ENCODE results near the gene IQCE. TPM values are rescaled to one million over a fixed set of nuclear protein-coding genes. Genes with fewer than 3 reads are reported as not detected.

Gene IQCE
- polyA plus RNA-seq, 3 donors, result 1.8 to 8.4 (median 3.0) TPM

GRCh38 chr7:2644220-2644561 lies 85.4 kb downstream of the IQCE start:
- DNase-seq, result no peak
- Histone ChIP-seq H3K9me3 (replicated peaks in 1 of 2; ENCODE audit: control insufficient read depth in 1 of 2, insufficient read depth in 1 of 2, low read length in 2 of 2) (no peaks in the 10 kb centered on the region), H3K4me2 (replicated peaks; ENCODE audit: extremely low read depth, low read length, poor library complexity, severe bottlenecking) (peak overlapping the region; percentile 75), H3K36me3 (replicated peaks in 1 of 2; ENCODE audit: control insufficient read depth in 1 of 2, insufficient read depth in 2 of 2, low read length in 2 of 2) (peaks cover 17 to 28% of the 10 kb centered on the region in 2 donors), H4K20me1 (ENCODE audit: insufficient read depth, low read length) (peaks cover 71% of the 10 kb centered on the region), H3K27me3 (ENCODE audit: control insufficient read depth in 2 of 2, insufficient read depth in 2 of 2, low read length in 2 of 2) (no peaks in the 10 kb centered on the region), H3K79me2 (ENCODE audit: insufficient read depth, low read length) (peaks cover 71% of the 10 kb centered on the region), H2AFZ (ENCODE audit: insufficient read depth, low read depth, low read length, poor library complexity, severe bottlenecking) (no peak overlapping the region), H3K4me1 (ENCODE audit: control insufficient read depth in 1 of 2, insufficient read depth in 2 of 2, low read length in 2 of 2) (peaks cover 81 to 86% of the 10 kb centered on the region in 2 donors), H3K9ac (ENCODE audit: insufficient read depth, low read length, poor library complexity, severe bottlenecking) (peak overlapping the region; percentile 53), H3K27ac (ENCODE audit: low read depth in 1 of 2, low read length in 2 of 2) (peak overlapping the region; percentile 61 to 75), H3K4me3 (replicated peaks in 1 of 3; ENCODE audit: low read depth in 2 of 3, low read length in 3 of 3) (peak overlapping the region in 1 of 3 experiments; percentile 64)
- intact Hi-C loops (cut with micrococcal nuclease), result loop anchor here in 1 of 2 donors (5.0 kb wide), 1 partner anchor 37 kb away; no protein-coding TSS in a partner anchor
- H3K4me3 Mint-ChIP-seq, result peak overlapping the region; percentile 37 to 62
- 47% methylated on average over 3 of the region's 6 CpGs for WGBS (ENCODE audit: insufficient coverage)
- H3K36me3 Mint-ChIP-seq, result peaks cover 18 to 48% of the 10 kb centered on the region in 2 donors
- TF ChIP-seq CTCF (IDR thresholded peaks at IDR 0.05), result no peak
- peak overlapping the region; percentile 7 to 92 (median 88) for H3K27ac Mint-ChIP-seq
- peaks cover 0 to 2% (median 0%) of the 10 kb centered on the region in 3 donors for H3K27me3 Mint-ChIP-seq (ENCODE audit: low read depth in 3 of 3)
- H3K9me3 Mint-ChIP-seq, result peaks cover 0 to 1% (median 0%) of the 10 kb centered on the region in 7 donors
- H3K4me1 Mint-ChIP-seq, result peaks cover 63% of the 10 kb centered on the region

- Histone ChIP-seq H3K9ac (ENCODE audit: insufficient read depth, low read length, poor library complexity, severe bottlenecking) (peak overlapping the region; percentile 53), H3K4me3 (replicated peaks in 1 of 3; ENCODE audit: low read depth in 2 of 3, low read length in 3 of 3) (peak overlapping the region in 1 of 3 experiments; percentile 64), H3K79me2 (ENCODE audit: insufficient read depth, low read length) (peaks cover 66% of the 10 kb centered on the region), H4K20me1 (ENCODE audit: insufficient read depth, low read length) (peaks cover 77% of the 10 kb centered on the region), H3K27ac (ENCODE audit: low read depth in 1 of 2, low read length in 2 of 2) (peak overlapping the region; percentile 61 to 75), H3K4me2 (replicated peaks; ENCODE audit: extremely low read depth, low read length, poor library complexity, severe bottlenecking) (peak overlapping the region; percentile 75), H3K4me1 (ENCODE audit: control insufficient read depth in 1 of 2, insufficient read depth in 2 of 2, low read length in 2 of 2) (peaks cover 76 to 81% of the 10 kb centered on the region in 2 donors), H3K9me3 (replicated peaks in 1 of 2; ENCODE audit: control insufficient read depth in 1 of 2, insufficient read depth in 1 of 2, low read length in 2 of 2) (no peaks in the 10 kb centered on the region), H3K27me3 (ENCODE audit: control insufficient read depth in 2 of 2, insufficient read depth in 2 of 2, low read length in 2 of 2) (no peaks in the 10 kb centered on the region), H2AFZ (ENCODE audit: insufficient read depth, low read depth, low read length, poor library complexity, severe bottlenecking) (no peak overlapping the region), H3K36me3 (replicated peaks in 1 of 2; ENCODE audit: control insufficient read depth in 1 of 2, insufficient read depth in 2 of 2, low read length in 2 of 2) (peaks cover 22 to 29% of the 10 kb centered on the region in 2 donors)
- 33% methylated on average over 10 of the region's 18 CpGs for WGBS (ENCODE audit: insufficient coverage)
- peak overlapping the region; percentile 68 to 75 for H3K4me3 Mint-ChIP-seq
- H3K36me3 Mint-ChIP-seq, result peaks cover 19 to 47% of the 10 kb centered on the region in 2 donors
- peak overlapping the region; percentile 84 to 92 (median 88) for H3K27ac Mint-ChIP-seq
- H3K9me3 Mint-ChIP-seq, result peaks cover 0 to 1% (median 0%) of the 10 kb centered on the region in 7 donors
- no peaks in the 10 kb centered on the region for H3K27me3 Mint-ChIP-seq (ENCODE audit: low read depth in 3 of 3)
- no peak for DNase-seq
- no peak for TF ChIP-seq CTCF (IDR thresholded peaks at IDR 0.05)
- H3K4me1 Mint-ChIP-seq, result peaks cover 61% of the 10 kb centered on the region
- intact Hi-C loops (cut with micrococcal nuclease), result loop anchor here (5.0 kb wide), 3 partner anchors 32 to 102 kb away; no protein-coding TSS in a partner anchor
Measured at GRCh38 chr7:2644562-2645273, 85.9 kb downstream of the IQCE start.

Data from CD14-positive monocyte (primary cell).